H1 (cell line): ENCODE measurements around the gene FBXO38.

Experiments
- CTCF ChIP-seq, 3 experiments: IDR thresholded peaks; 1 replicate in 2 of 3; 2 replicates in 1 of 3; pipeline versions ENCODE4 v1.5.1 to v1.6.1; 2011; ENCODE audit warnings: low read length in 3 of 3, mild to moderate bottlenecking in 3 of 3, inconsistent platforms in 2 of 3, low read depth in 1 of 3, moderate library complexity in 1 of 3; ENCODE audit not compliant: insufficient read depth in 1 of 3; ENCODE audit errors: control extremely low read depth in 1 of 3
- JUND ChIP-seq: IDR thresholded peaks from 2 replicates; pipeline ENCODE4 v1.6.1; 2011; ENCODE audit warnings: mild to moderate bottlenecking, improper control_type of control experiment, low read length
- SRF ChIP-seq: IDR thresholded peaks from 2 replicates; pipeline ENCODE4 v1.6.1; 2011; ENCODE audit warnings: mild to moderate bottlenecking, low read depth, low read length, moderate library complexity

- TF ChIP-seq CTCF (IDR thresholded peaks at IDR 0.05; ENCODE audit: control extremely low read depth in 1 of 3, insufficient read depth in 1 of 3, low read depth in 1 of 3, low read length in 3 of 3) (no peak), JUND (no peak), SRF (no peak)
Measured at GRCh38 chr5:148388696-148389095, 4.9 kb downstream of the FBXO38 start.
